Uterus (tissue), 2 donors: ENCODE measurements around the gene RERGL.

ENCODE experiments used
- POLR2A ChIP-seq, 2 donors: fragments of 450-650 bp; IDR thresholded peaks; one replicate each; pipeline ENCODE4 v1.6.1; 2016; ENCODE audit warnings: antibody characterized with exemption in 2 of 2, mild to moderate bottlenecking in 1 of 2, moderate library complexity in 1 of 2
- TF ChIP-seq, protein P1 (sequence below), 4 experiments: fragments of 200-600 bp in 2 of 4; fragments of 450-650 bp in 2 of 4; sonication (generic) in 2 of 4; IDR thresholded peaks; one replicate each; pipeline ENCODE4 v1.5.1; 2016 to 2019; ENCODE audit warnings: antibody characterized with exemption in 4 of 4, mild to moderate bottlenecking in 2 of 4, moderate library complexity in 1 of 4

- no peak for TF ChIP-seq POLR2A (IDR thresholded peaks at IDR 0.05)
- TF ChIP-seq, protein P1, sequence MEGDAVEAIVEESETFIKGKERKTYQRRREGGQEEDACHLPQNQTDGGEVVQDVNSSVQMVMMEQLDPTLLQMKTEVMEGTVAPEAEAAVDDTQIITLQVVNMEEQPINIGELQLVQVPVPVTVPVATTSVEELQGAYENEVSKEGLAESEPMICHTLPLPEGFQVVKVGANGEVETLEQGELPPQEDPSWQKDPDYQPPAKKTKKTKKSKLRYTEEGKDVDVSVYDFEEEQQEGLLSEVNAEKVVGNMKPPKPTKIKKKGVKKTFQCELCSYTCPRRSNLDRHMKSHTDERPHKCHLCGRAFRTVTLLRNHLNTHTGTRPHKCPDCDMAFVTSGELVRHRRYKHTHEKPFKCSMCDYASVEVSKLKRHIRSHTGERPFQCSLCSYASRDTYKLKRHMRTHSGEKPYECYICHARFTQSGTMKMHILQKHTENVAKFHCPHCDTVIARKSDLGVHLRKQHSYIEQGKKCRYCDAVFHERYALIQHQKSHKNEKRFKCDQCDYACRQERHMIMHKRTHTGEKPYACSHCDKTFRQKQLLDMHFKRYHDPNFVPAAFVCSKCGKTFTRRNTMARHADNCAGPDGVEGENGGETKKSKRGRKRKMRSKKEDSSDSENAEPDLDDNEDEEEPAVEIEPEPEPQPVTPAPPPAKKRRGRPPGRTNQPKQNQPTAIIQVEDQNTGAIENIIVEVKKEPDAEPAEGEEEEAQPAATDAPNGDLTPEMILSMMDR (IDR thresholded peaks at IDR 0.05), result no peak
Observed at GRCh38 chr12:18090093-18090492, at the start of gene RERGL.
